Activated T-cell treated with anti-CD3 and anti-CD28 coated beads, Interleukin-2, amount 50 U/mL, for 1 hour (primary cell): Measurements from ENCODE around the gene PHF1.

Source experiments
- DNase-seq: peaks from one replicate; pipeline ENCODE4 v3.0.0-alpha.2; 2020

The PHF1 gene

GRCh38 chr6:33459226-33459625 is 48.4 kb downstream of the PHF1 start:
- DNase-seq: no peak
